KMS-11 (cell line): Measurements from ENCODE around the gene APOL4.
"Not testable (repeated sequence)": the region's sequence is repeated elsewhere in the genome, so short reads cannot be mapped to it uniquely, and the experiment has no call there.

ENCODE experiments used
- H2AFZ ChIP-seq: fragments of 200-600 bp; sonication (generic); 2 replicates; pipeline ENCODE4 v1.6.1; 2016; ENCODE audit warnings: antibody characterized with exemption, mixed run types, low read depth
- H3K27ac ChIP-seq: fragments of 200-600 bp; sonication (generic); 2 replicates; pipeline ENCODE4 v1.6.1; 2016; ENCODE audit warnings: mild to moderate bottlenecking, mixed run types
- H3K27me3 ChIP-seq: fragments of 200-600 bp; sonication (generic); 2 replicates; pipeline ENCODE4 v1.6.1; 2017; ENCODE audit warnings: mild to moderate bottlenecking, low read depth, mixed run types, moderate library complexity; ENCODE audit not compliant: insufficient read depth
- H3K36me3 ChIP-seq: fragments of 200-600 bp; sonication (generic); 2 replicates; pipeline ENCODE4 v1.6.1; 2017; ENCODE audit warnings: mild to moderate bottlenecking, mixed run types; ENCODE audit not compliant: insufficient read depth
- H3K4me1 ChIP-seq: fragments of 200-600 bp; sonication (generic); 2 replicates; pipeline ENCODE4 v1.6.1; 2016; ENCODE audit warnings: mild to moderate bottlenecking, low read depth, mixed run types; ENCODE audit not compliant: poor library complexity, severe bottlenecking
- H3K4me2 ChIP-seq: fragments of 200-600 bp; sonication (generic); 2 replicates; pipeline ENCODE4 v1.7.0; 2016; ENCODE audit warnings: mild to moderate bottlenecking, mixed run types
- H3K4me3 ChIP-seq: fragments of 200-600 bp; sonication (generic); IDR thresholded peaks from 2 replicates; pipeline ENCODE4 v1.6.1; 2017; ENCODE audit warnings: low read depth, low read length, mixed read lengths; ENCODE audit not compliant: insufficient read depth
- H3K79me2 ChIP-seq: fragments of 200-600 bp; sonication (generic); 2 replicates; pipeline ENCODE4 v1.6.1; 2016; ENCODE audit warnings: low read depth, mixed run types; ENCODE audit not compliant: insufficient read depth
- H3K9ac ChIP-seq: fragments of 200-600 bp; sonication (generic); 2 replicates; pipeline ENCODE4 v1.6.1; 2016; ENCODE audit warnings: mild to moderate bottlenecking, mixed run types
- H4K20me1 ChIP-seq: fragments of 200-600 bp; sonication (generic); 2 replicates; pipeline ENCODE4 v1.6.1; 2016; ENCODE audit warnings: mild to moderate bottlenecking, mixed run types; ENCODE audit not compliant: insufficient read depth
- CTCF ChIP-seq: fragments of 200-600 bp; sonication (generic); conservative IDR thresholded peaks from 2 replicates; pipeline ENCODE4 v1.6.1; 2017; ENCODE audit warnings: low read depth, mild to moderate bottlenecking, antibody characterized with exemption, low read length, moderate library complexity, mixed read lengths

The APOL4 gene

DNA sequence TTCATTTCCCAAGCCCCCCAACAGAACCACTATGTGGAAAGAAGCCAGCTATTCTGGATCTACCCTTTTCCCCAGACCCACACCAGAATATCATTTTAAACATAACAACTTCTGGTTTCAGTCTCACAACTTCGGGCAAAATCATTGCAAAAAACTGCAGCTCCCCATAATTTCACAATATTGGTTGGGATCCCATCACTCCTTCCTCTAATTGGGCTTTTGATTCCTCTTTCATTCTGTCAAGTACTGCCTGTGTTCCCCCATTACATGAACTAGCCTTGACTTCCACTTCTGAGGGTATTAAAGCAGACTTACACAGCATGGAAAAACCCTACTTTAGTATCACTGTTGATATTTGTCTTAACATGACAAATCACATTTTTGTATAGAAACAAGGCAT lies 37.0 kb downstream of the APOL4 start:
- no peak overlapping the region for H3K9ac ChIP-seq
- H3K27me3 ChIP-seq, result no peaks in the 10 kb centered on the region
- H3K4me2 ChIP-seq, result peak overlapping the region; percentile 87; the same call in 1 of the 2 replicates
- no peaks in the 10 kb centered on the region for H3K36me3 ChIP-seq
- H3K4me3 ChIP-seq, result no peak overlapping the region
- no peaks in the 10 kb centered on the region for H4K20me1 ChIP-seq
- H3K27ac ChIP-seq, result no peak overlapping the region
- peaks cover 56% of the 10 kb centered on the region for H3K4me1 ChIP-seq
- TF ChIP-seq CTCF, result no peak
- no peak overlapping the region for H2AFZ ChIP-seq
- no peaks in the 10 kb centered on the region for H3K79me2 ChIP-seq

- Histone ChIP-seq H3K4me2 (peak overlapping the region; percentile 87), H3K9ac (no peak overlapping the region), H2AFZ (peak overlapping the region; percentile 32; the same call in 1 of the 2 replicates), H3K79me2 (no peaks in the 10 kb centered on the region), H3K27ac (peak overlapping the region; percentile 72), H3K36me3 (no peaks in the 10 kb centered on the region), H3K4me3 (no peak overlapping the region), H4K20me1 (no peaks in the 10 kb centered on the region), H3K4me1 (peaks cover 60% of the 10 kb centered on the region), H3K27me3 (no peaks in the 10 kb centered on the region)
- no peak for TF ChIP-seq CTCF
Observed at GRCh38 chr22:36163497-36163896, 38.1 kb downstream of the APOL4 start.

GRCh38 chr22:36162127-36163034 lies 39.2 kb downstream of the APOL4 start:
- Histone ChIP-seq H3K4me1 (peaks cover 67% of the 10 kb centered on the region), H3K4me2 (peak overlapping the region; percentile 87), H3K4me3 (no peak overlapping the region), H3K27me3 (no peaks in the 10 kb centered on the region), H2AFZ (peak overlapping the region; percentile 74; the same call in 1 of the 2 replicates), H3K79me2 (no peaks in the 10 kb centered on the region), H4K20me1 (no peaks in the 10 kb centered on the region), H3K9ac (peak overlapping the region; percentile 29; the same call in 1 of the 2 replicates), H3K36me3 (no peaks in the 10 kb centered on the region), H3K27ac (peak overlapping the region; percentile 72)
- TF ChIP-seq CTCF, result no peak

DNA sequence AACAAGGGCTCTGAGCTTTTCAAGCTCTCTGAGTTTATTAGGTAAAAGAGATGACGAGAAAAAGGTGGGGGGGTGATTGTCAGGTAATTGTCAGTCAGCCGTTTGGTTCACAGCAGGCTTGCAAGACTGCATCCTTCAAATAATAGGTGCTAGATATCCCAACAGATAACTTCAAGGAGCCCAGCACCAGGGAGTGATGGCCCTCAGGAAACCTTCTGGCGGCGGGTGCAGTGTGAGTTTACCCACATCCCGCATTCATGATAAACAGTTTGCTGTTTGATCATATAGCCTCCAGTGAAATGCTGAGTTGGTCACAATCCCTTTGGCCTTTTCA lies 39.8 kb downstream of the APOL4 start:
- Histone ChIP-seq H3K4me1 (peaks cover 74% of the 10 kb centered on the region), H3K4me2 (peak overlapping the region; percentile 87), H3K27ac (peak overlapping the region; percentile 72), H3K9ac (peak overlapping the region; percentile 29; the same call in 1 of the 2 replicates), H2AFZ (peak overlapping the region; percentile 74; the same call in 1 of the 2 replicates)
- not testable (repeated sequence) for H4K20me1 ChIP-seq, H3K79me2 ChIP-seq, H3K36me3 ChIP-seq, H3K4me3 ChIP-seq, H3K27me3 ChIP-seq

DNA sequence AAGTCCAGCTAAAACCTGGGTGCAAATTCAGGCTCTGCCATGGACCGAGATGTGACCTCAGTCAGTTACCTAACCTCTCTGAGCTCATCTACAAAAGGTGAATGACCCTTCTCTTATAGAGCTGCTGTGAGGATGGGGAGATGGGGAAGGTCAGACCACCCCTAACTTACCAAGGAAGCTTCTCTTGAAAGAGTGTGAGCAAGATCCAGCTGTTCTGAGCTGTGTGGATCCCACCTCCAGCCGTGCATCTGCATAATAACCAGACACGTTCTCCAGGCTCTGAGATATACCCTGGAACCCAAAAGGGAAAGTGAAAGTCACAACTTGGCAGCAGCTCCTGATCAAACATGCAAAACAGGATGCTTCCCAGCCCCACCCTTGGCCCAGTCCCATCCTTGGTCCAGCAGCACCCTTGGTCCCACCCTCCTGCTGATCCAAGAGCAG lies 41.1 kb downstream of the APOL4 start, which contains the start of gene APOL3:
TSS of gene APOL3 (minus strand) at position 257 of the 444 bp plus-strand sequence. CDS start 11,700 bp downstream, outside the sequence.
- H3K4me3 ChIP-seq, result no peak within 1 kb of the TSS
- peaks cover 76% of the 10 kb centered on the region for H3K4me1 ChIP-seq
- peak within 1 kb of the TSS; percentile 45; the same call in 1 of the 2 replicates for H3K9ac ChIP-seq
- no peak for TF ChIP-seq CTCF
- H2AFZ ChIP-seq, result peak within 1 kb of the TSS; percentile 74
- no peaks in the 10 kb centered on the region for H3K79me2 ChIP-seq
- H3K27ac ChIP-seq, result peak within 1 kb of the TSS; percentile 72
- H4K20me1 ChIP-seq, result no peaks in the 10 kb centered on the region
- no peaks in the 10 kb centered on the region for H3K27me3 ChIP-seq
- H3K36me3 ChIP-seq, result no peaks in the 10 kb centered on the region
- H3K4me2 ChIP-seq, result peak within 1 kb of the TSS; percentile 87
